Effector CD4-positive, alpha-beta T cell (primary cell): ENCODE results near the gene PCMT1.
"Not testable (repeated sequence)": the region's sequence is repeated elsewhere in the genome, so short reads cannot be mapped to it uniquely, and the experiment has no call there.

Experiments
- DNase-seq: peaks from one replicate; pipeline ENCODE4 v3.0.0-alpha.2; 2020

PCMT1 gene

DNA sequence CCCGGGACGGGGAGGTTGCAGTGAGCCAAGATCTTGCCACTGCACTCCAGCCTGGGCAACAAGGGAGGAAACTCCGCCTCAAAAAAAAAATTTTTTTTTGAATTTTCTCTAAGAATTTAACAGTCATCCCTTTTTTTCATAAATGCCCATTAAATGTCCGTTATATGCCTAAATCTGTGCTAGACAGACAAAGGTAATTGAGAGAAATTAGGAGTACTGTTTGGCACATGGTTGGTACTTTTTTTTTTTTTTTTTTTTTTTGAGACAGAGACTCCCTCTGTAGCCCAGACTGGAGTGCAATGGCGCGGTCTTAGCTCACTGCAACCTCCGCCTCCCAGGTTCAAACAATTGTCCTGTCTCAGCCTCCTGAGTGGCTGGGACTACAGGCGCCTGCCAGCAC lies 1.7 kb downstream of the PCMT1 start:
- no peak for DNase-seq

- not testable (repeated sequence) for DNase-seq
These were observed 2.4 kb downstream of the PCMT1 start for GRCh38 chr6:149751920-149752319.

DNA sequence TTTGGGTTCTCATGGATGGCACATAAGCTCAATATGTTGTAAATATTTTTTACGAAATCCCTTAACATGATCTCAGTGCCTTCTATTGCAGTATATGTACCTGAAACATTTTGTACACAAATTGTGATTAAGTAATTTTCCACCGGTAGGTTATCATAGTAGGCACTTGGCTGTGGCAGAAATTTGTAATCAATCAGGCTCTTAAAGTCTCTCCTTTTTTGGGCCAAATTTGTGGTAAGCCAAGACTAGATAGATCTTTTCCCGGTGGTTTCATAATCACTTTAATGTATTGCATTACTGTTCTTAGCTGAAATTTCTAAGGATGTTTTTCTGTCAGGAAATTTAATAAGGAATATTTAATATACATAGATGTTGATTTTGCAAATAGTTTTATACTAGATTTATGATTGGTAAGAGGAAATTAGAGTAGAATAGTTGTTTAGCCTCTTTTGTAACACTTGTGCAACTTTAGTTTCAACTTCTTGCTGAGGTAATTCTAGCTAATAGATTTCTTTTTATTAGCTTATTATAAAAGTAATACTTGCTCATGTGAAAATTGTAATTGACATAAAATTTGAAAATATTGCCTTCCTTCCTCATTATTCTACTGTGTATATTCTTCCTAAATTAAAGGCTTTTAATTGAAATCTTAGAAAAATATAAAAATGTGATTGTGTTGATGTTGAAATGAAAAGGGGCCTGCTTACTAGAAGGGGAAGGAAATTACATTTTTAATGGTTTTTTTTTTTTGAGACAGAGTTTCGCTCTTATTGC lies 3.2 kb downstream of the PCMT1 start:
- no peak for DNase-seq

- not testable (repeated sequence) for DNase-seq
These were observed 3.8 kb downstream of the PCMT1 start for GRCh38 chr6:149753374-149753637.

- no peak for DNase-seq
These were observed 5.0 kb downstream of the PCMT1 start for GRCh38 chr6:149754548-149754947.

- DNase-seq: no peak
These were observed 6.0 kb downstream of the PCMT1 start for GRCh38 chr6:149755300-149756260.

GRCh38 chr6:149756261-149756636 lies 6.7 kb downstream of the PCMT1 start:
- no peak for DNase-seq

DNA sequence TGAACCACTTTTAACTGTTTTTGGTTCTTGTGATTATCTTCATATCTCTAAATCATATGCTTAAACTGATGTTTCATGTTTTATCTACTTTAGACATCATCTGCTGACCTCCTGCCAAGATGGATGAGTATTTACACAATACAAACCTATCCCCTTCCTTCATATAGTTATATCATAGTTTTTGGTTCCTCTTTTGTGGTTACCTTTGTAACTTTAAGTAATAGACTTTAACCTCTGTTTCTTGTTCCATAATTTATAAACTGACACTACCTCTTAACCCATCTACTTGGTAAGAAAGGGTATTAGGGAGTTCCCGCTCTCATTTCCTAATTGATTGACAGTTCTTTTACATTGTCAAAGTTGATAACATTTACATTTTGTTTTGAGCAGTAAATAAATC lies 11.9 kb downstream of the PCMT1 start:
- no peak for DNase-seq

- DNase-seq: no peak
These were observed 14.3 kb downstream of the PCMT1 start for GRCh38 chr6:149763866-149764265.

GRCh38 chr6:149766156-149766769 lies 16.7 kb downstream of the PCMT1 start:
- no peak for DNase-seq

GRCh38 chr6:149769676-149770075 lies 20.1 kb downstream of the PCMT1 start:
- DNase-seq: no peak

DNA sequence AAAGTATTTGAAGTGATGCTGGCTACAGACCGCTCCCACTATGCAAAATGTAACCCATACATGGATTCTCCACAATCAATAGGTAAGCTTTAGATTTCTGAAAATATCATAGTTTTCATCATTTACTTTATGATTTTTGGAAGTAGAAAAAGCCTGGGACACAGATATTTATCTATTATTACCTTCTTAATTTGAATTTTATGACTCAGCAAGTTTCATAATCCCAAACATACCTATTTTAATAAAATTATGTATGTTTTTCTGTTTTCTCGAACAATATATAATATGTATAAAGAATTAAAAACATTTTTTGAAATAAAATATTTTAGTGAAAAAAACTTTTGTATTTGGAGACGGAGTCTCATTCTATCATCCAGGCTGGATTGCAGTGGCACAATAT lies 21.6 kb downstream of the PCMT1 start:
- DNase-seq: no peak

DNA sequence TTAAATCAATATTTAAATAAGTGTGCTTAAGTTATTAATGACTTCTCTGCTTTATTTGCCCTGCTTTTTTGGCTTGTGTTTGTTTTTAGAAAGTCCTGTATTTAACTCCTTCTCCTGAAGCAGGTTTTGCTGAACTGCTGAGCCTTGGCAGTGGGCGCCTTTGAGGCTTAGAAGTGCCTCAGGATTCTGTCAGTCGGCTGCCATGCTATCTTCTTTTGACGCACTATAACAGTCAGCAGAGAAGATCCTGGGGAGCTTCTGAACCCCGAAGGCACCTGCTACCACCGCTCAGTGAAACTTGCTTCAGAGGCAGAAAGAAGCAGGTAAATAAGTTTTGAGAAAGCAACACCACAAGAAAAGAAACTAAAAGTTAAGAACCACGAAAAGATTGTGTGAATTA lies 22.4 kb downstream of the PCMT1 start:
- no peak for DNase-seq

GRCh38 chr6:149777624-149778023 lies 28.1 kb downstream of the PCMT1 start:
- DNase-seq: no peak

DNA sequence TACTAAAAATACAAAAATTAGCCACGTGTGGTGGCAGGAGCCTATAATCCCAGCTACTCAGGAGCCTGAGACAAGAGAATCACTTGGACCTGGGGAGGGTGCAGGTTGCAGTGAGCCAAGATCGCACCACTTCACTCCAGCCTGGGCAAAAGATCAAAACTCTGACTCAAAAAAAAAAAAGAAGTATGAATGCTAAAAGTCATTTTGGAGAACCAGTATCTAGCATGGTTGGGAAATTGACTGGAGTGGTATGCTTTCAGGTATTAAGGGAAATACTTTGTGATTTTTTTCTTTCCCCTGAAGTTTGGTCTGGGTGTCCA lies 30.1 kb downstream of the PCMT1 start:
- DNase-seq: no peak

DNA sequence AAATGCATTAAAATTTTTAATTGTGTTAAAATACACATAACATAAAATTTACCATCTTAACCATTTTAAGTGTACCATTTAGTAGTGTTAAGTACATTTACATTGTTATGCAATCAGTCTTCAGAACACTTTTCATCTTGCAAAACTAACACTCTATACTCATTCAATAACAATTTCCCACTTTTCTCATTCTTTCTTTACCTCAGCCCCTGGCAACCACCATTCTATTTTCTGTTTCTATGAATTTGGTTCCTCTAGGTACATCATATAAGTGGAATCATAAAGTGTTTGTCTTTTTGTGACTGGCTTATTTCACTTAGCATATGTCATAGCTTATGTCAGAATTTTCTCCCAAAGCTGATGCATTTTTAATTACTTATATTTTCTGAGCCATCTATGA lies 32.2 kb downstream of the PCMT1 start:
- DNase-seq: no peak

- no peak for DNase-seq
These were observed 32.8 kb downstream of the PCMT1 start for GRCh38 chr6:149782337-149782736.

DNA sequence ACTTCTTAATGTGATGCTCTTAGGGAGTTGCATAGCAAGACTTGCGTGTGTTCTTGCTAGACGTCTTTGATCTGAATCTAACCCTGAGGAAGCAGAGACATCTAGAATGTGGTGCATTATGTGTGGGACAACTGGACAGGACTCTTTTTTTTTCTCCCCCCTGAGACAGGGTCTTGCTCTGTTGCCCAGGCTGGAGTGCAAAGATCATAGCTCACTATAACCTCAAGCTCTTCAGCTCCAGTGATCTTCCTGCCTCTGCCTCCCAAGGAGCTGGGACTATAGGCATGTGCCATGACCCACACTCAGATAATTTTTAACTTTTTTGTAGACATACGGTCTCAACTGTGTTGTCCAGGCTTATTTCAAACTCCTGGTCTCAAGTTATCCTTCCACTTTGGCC lies 34.0 kb downstream of the PCMT1 start:
- no peak for DNase-seq

DNA sequence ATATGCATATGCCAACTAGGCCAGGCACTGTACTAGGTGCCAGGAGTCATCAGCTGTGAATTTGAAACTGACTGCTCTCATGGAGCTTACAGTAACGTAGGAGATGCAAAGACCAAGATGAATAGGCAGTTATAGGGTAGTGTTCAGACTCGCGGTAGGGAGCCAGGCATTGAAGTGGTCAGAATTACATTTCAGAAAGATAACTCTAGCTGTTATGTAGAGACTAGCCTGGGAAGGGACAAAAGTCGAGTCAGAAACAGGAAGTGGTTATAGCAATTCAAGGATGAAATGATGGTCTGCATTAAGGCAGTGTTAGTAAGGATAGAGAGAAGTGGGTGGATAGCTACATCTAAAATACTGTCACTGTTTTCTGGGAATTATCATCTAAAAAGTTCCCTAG lies 56.6 kb downstream of the PCMT1 start:
- DNase-seq: no peak

DNA sequence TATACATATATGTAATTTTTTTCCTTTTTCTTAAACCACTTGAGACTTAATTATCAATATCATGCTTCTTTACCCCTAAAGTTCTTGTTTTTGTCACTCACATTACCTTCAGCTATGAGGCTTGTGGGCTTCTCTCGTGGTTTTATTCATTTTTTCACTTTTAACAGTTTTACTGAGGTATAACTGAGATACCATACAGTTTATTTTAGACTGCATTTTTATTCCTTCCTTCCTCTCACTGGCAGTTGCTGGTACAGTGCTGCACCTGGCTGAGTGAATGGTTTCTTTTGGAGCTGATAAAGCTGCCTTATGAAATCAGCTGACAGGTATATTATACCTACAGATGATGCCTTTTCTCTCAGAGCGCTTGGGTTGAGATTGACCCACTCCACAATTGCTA lies 60.3 kb downstream of the PCMT1 start:
- DNase-seq: no peak

- DNase-seq: no peak
These were observed 63.8 kb downstream of the PCMT1 start for GRCh38 chr6:149813351-149813750.

DNA sequence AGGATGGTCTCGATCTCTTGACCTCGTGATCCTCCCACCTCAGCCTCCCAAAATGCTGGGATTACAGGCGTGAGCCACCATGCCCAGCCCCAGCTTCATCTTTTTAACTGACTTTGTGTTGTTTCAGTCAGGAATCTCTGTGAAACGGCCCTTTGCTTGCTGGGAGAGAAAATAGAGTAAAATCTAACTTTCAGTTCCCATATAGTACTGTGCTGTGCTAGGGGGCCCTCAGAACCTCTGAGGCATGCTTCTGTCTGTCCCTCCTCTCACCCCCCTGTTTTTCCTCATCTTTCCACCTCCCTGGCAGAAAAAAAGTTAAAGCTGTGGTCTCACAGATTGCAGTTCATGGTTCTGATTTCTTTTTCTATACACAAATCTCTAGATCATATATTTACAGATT lies 66.2 kb downstream of the PCMT1 start:
- no peak for DNase-seq

- no peak for DNase-seq
These were observed 71.0 kb downstream of the PCMT1 start for GRCh38 chr6:149820506-149820905.

DNA sequence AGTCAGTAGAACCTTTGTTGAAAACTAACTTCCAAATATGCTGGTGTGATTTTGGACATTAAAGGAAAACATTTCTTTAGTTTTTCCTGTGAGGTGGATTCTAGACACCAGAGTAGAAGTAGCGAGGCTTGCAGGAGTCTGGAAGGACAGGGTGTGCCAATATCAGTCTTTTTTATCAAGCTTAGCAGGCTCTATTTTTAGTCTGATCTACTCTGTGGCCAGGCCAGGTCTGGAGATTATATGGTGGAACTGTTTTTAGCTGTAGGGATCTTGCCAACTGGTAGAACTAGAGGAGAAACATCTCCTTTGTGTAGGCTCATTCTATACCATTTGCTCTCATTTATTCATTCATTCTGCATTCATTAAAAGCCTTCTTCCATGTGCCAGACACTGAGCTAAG lies 72.0 kb downstream of the PCMT1 start:
- no peak for DNase-seq
